Heart left ventricle (tissue), 13 donors: ENCODE measurements around the gene BYSL.

Experiments
- CTCF ChIP-seq, 12 donors: fragments of 200-600 bp; sonication (generic) in 4 of 12; IDR thresholded peaks; one replicate each; pipeline versions ENCODE4 v1.5.0 to v1.8.0; 2018 to 2022; ENCODE audit warnings: antibody characterized with exemption in 12 of 12, mild to moderate bottlenecking in 5 of 12
- POLR2A ChIP-seq, 2 donors: fragments of 450-650 bp; IDR thresholded peaks; one replicate each; pipeline ENCODE4 v1.6.1; 2017; ENCODE audit warnings: antibody characterized with exemption in 2 of 2, mild to moderate bottlenecking in 2 of 2, moderate library complexity in 2 of 2
- donor health status: ischemic (EF 13 %, LVEDD 7.1; RV severe dilation, severe dysfunction).
- donor health status: DM: no; HTN: yes; CAD: no.
- donor health status: DM: no; HTN: no; CAD: no.
- donor health status: ischemic (EF 25% LVEDD 6.9; RV normal size, moderate dysfunction).
- donor health status: ischemic (EF 25% LVEDD 5.7; RV mildly dilated, moderate dysfunction).
- donor health status: ischemic (EF 35%, LVEDD 5.7; RV mildly dilated, moderate dysfunction).
- donor health status: nonischemic (EF 11% LVEDD 7.7; RV severe dilation, severe dysfunction).
- donor health status: DM: yes; HTN: yes; CAD: no.
- donor health status: PGD.
- donor health status: ischemic (EF 29% LVEDD 5.4; RV normal size, mild dysfunction).
- donor health status: nonischemic (EF 23%, LVEDD 6.1; RV moderate dilation, normal function).

GRCh38 chr6:41939848-41940758 is 18.8 kb downstream of the BYSL start:
- TF ChIP-seq CTCF (IDR thresholded peaks at IDR 0.05) (no peak), POLR2A (IDR thresholded peaks at IDR 0.05) (no peak)
